Measurements from ENCODE around the gene MAT1A. TPM values are rescaled to one million over a fixed set of nuclear protein-coding genes. Genes with fewer than 3 reads are reported as not detected.

Gene MAT1A
- polyA plus RNA-seq, 3 donors, result 0.67 to 1.2 (median 1.1) TPM

GRCh38 chr10:80283536-80284199 is 5.8 kb downstream of the MAT1A start:
- DNase-seq (ENCODE audit: low read depth in 3 of 3, low spot score in 2 of 3), result no peak

GRCh38 chr10:80283119-80283518 is 6.3 kb downstream of the MAT1A start:
- no peak for DNase-seq (ENCODE audit: low read depth in 3 of 3, low spot score in 2 of 3)

DNA sequence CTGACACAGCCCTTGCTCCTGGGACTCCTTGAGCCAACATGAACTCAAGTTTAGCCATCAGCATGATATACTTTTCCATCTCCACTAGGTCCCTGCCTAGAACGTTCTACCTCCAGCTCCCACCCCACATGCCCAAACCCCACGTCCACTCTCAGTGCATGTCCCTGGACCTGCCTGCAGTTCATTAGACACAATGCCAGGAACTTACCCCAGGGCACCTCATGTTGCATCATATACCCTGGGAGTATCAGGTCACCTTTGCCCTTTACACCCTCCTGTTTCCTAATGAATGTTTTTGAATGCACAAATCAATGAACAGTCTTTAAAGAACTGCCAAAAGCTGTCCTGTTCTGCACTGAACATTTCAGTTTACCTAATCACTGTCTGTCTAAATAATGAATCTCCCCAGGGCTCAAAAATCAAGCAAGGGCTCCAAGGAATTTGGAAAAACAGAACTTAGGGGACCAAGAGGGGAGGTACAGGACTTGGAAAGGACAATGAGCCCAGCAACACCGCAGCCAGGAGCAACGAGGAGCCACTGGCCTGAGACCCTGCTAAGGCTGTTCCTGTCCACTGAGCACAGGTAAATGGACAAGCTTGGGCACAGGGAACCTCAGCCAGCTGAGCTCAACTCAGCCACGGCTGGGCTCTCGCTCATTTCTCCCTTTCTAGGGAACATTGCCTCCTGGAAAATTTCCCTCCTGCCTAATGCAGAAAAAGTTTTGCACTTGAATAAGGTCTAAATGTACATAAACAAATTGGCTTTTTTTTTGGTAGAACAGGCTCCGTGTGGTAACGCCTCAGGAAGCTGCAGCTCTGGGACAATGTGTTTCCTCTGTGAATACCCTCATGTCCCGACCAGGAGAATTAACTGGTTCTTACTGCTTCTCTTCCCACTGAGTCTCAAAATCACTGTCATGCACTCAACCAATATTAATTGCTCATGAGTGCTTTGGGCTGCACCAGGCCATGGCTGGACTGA is 7.4 kb downstream of the MAT1A start:
- DNase-seq (ENCODE audit: low read depth in 3 of 3, low spot score in 2 of 3), result no peak

GRCh38 chr10:80281292-80281691 is 8.2 kb downstream of the MAT1A start:
- DNase-seq (ENCODE audit: low read depth in 3 of 3, low spot score in 2 of 3), result no peak

- DNase-seq (ENCODE audit: low read depth in 3 of 3, low spot score in 2 of 3), result no peak
Observed at GRCh38 chr10:80280071-80280800, 9.2 kb downstream of the MAT1A start.

- no peak for DNase-seq (ENCODE audit: low read depth in 3 of 3, low spot score in 2 of 3)
Observed at GRCh38 chr10:80279146-80279545, 10.3 kb downstream of the MAT1A start.

DNA sequence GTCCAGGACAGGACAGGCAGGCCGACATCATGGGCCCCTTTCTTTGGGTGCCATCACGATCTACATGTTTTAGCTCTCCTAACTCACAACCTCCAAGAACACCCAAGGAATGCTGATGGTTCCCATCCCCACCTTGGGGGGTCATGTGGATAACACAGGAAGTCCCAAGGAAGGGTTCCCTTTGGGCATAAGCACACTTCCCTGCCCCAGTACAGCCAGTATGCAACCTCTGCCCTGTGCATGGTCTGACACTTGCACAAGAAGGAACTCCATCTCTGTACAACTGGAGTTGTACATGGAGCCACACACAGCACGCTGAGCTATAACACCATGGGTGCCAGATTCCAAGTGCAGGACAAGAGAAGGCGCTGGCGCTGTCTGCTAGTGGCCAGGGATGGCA is 11.0 kb downstream of the MAT1A start:
- DNase-seq (ENCODE audit: low read depth in 3 of 3, low spot score in 2 of 3), result no peak

DNA sequence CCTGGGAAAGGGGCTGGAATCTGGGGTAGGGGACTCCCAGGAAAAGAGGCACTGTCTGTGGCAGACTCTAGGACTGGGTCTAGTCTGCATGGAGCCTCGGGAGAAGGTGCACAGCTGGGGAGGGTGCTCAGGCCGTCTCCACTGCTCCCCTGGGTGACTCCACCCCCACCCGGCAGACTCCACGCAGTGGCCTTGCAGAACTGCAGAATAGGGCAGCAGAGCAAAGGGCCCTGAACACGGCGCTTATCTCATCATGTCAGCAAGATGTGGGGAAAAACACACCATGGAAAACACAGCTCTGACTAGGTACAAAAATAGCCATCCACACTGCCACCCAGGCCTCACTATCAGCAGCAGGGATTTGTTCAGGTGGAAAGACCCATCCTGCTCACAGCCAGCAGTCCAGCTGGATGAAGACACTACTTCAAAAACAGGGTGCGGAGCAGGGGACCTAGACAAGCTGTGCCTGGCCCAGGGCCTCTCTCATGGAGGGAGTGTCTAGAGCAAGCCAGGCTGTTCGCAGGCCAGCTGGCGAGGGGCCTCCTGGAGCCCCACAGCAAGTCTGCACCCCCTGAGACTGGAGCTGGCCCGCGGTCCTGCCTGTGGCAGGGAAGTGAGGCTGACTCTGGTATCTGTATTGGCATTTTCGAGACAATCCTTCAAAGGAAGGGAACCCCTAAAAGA is 11.7 kb downstream of the MAT1A start:
- DNase-seq (ENCODE audit: low read depth in 3 of 3, low spot score in 2 of 3), result no peak

GRCh38 chr10:80277016-80277415 is 12.4 kb downstream of the MAT1A start:
- DNase-seq (ENCODE audit: low read depth in 3 of 3, low spot score in 2 of 3), result no peak

- DNase-seq (ENCODE audit: low read depth in 3 of 3, low spot score in 2 of 3), result no peak
Observed at GRCh38 chr10:80276335-80276734, 13.1 kb downstream of the MAT1A start.

DNA sequence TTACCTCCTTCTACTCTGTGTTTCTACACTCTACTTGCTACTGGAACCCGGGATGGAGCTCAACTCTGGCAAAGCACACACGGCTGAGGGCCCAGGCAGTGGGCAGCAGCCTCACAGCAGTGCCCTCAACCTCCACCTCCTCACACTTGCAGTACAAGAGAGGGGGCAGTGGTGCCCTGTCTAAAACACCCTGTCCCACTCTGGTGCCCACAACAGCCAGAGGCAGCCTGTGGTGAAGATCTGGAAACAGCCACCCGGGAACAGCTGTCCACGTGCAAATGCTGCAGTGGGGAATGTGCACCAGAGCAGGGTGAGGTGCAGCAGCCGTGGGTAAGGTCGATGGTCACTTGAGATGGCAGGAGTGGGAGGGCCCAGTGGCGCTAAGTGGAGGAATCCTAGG is 13.7 kb downstream of the MAT1A start:
- no peak for DNase-seq (ENCODE audit: low read depth in 3 of 3, low spot score in 2 of 3)

- no peak for DNase-seq (ENCODE audit: low read depth in 3 of 3, low spot score in 2 of 3)
Observed at GRCh38 chr10:80275135-80275498, 14.3 kb downstream of the MAT1A start.

DNA sequence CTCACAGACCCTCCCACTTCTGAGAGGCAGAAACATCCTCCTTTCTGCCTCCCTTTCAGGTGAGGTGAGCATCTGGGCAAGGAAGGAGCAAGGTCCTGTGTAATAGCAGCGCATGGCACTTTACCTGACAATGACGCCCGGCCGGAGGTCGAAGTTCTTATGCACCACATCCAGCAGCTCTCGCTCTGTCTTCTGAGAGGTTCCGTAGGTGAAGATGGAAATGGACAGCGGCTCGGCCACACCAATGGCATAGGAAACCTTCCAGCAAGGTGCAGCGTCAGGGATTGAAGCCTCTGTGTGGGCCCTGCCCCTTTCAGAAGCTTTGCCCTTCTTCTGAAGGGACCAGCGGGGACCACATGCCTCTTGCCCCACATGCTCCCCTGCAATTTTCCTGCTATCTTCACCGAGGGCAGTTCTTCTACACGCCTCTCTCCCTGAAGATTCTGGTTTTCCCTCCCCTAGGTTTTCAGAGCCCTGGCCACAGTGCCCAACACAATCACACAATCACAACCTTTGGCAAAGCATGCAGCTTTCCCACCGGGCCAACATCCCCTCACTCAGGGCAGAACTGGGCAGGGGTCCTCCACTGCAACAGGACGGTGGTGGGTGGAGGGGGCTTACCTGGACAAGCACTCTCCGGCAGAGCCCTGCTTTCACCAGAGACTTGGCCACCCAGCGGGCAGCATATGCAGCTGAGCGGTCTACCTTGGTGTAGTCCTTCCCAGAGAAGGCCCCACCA is 14.9 kb downstream of the MAT1A start:
- DNase-seq (ENCODE audit: low read depth in 3 of 3, low spot score in 2 of 3), result no peak

GRCh38 chr10:80273523-80274170 is 15.8 kb downstream of the MAT1A start:
- no peak for DNase-seq (ENCODE audit: low read depth in 3 of 3, low spot score in 2 of 3)

DNA sequence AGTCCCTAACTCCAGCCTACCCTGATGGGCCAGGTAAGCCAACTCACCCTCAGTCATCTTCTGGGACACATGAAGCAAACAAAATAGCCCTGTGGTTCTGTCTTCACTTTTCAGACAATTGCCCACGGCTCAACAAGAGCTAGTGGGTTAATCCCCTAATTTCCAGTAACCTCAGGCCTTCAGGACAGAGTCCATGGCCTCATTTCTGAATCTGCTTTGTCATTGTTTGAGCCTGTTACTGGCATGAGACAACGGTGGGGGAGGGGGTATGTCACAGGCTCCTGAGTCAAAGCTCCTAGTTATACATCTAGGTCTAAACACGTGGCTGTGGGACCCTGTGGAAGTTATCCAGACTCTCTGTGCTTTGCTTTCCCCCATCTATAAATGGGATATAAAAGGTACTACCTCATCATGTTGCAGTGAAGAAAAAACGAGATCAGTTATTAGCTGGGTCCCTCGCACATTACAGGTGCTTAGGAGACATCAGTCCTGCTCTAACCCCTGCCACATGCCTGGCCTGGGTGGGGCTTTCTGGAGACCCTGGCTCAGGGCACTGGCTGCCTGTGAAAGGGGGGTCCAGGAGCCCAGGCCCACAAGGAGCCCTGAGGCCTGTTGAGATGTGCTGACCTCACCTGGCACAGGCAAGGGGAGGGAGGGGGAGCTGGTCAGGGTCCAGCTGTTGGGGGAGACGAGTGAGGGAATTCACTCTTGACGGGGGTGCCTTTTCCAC is 16.5 kb downstream of the MAT1A start:
- no peak for DNase-seq (ENCODE audit: low read depth in 3 of 3, low spot score in 2 of 3)

DNA sequence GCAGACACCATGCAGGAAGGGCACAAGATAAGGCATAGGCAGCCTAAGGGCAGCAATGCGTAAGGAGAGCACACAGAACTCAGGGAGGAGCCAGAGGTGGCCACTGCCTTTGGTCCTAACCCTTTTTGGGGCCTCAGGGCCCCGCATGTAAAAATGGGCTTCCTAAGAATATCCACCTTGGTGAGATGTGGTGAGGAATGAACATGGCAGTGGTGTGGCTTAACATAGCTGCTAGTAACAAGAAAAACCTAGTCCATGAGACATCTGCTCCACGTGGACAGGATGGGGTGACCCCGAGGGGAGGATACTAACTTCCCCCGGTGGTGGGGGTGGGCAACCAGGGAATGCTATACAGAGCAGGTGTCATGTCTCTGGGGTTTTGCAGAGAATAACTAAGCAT is 18.0 kb downstream of the MAT1A start:
- no peak for DNase-seq (ENCODE audit: low read depth in 3 of 3, low spot score in 2 of 3)

DNA sequence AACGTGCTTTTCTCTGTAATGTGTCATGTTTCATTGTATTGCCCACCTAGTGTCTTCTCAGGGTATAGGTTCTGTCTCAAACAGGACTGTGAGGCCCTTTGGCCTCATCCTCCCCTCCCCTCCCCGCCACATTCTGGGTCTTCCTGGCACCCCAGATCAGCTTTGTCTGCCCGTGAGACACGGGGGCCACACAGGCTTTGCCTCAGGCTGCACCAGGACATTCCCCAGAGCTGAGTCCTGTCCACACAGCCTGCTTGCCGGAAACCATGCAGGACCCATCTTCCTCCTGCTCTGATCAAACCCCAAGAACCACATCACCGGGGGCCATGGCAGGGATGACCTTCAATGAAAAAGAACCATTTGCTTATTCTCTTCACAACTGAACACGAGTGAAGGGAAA is 18.6 kb downstream of the MAT1A start:
- no peak for DNase-seq (ENCODE audit: low read depth in 3 of 3, low spot score in 2 of 3)

GRCh38 chr10:80268938-80269588 is 20.4 kb downstream of the MAT1A start:
- no peak for DNase-seq (ENCODE audit: low read depth in 3 of 3, low spot score in 2 of 3)

Data from right renal cortex interstitium (tissue), 3 donors.